ENCODE measurements around the gene VPS36.
"Not testable (repeated sequence)": the region's sequence is repeated elsewhere in the genome, so short reads cannot be mapped to it uniquely, and the experiment has no call there.

VPS36 gene

GRCh38 chr13:52373277-52373676 is 77.2 kb downstream of the VPS36 start:
- DNase-seq = not testable (repeated sequence)

GRCh38 chr13:52371736-52372247 is 78.6 kb downstream of the VPS36 start:
- DNase-seq = no peak

GRCh38 chr13:52366291-52366690 is 84.1 kb downstream of the VPS36 start:
- no peak for DNase-seq
